HG02840 (cell line): Measurements from ENCODE around the gene BRD3OS.

Experiments
- ATAC-seq: cut with Tn5 transposase; IDR thresholded peaks from one replicate; pipeline ENCODE4 v1.9.1; 2021; ENCODE audit warnings: mild to moderate bottlenecking, moderate library complexity, moderate number of reproducible peaks; ENCODE audit not compliant: unreplicated experiment, low FRiP score

BRD3OS gene

GRCh38 chr9:134076644-134077043, 51.4 kb downstream of the BRD3OS start:
- ATAC-seq: no peak
